Measurements from ENCODE around the gene TPCN2.
A peak's percentile ranks its signal among the peaks of the same experiment; 100 is the strongest.

The TPCN2 gene

DNA sequence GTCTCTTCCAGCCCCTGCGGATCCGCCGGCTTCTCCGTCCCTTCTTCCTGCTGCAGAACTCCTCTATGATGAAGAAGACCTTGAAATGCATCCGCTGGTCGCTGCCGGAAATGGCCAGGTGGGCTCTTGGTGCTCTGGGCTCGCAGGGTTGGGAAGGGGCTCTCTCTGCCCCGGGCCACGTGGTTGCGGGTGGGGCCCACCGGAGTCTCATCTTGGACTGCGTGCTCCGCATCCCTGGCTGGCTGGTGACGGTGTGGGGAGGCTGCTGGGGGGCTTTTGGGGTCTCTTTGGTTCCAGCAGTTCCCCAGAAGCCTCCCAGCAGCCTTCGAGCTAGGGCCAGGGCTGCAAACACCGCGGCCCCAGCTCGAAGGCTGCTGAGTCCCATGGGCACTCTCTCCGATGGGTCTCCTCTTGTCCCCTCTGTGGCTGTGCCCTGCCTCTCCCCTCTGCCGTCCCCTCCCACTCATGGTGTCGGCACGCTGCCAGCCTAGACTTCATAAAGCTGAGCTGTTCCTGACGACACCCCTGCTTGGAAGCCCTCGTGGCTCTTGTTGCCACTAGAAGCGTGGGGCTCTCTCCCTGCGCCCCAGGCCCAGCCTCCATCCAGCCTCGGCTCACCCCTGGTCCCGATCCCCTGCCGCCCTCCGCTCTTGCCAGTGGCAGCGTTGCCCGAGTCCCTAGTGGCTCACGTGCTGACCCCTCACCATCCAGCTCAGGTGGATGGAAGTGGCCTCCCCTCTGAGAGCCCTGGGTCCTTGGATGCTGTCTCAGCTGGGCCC lies 14.3 kb downstream of the TPCN2 start:
- no peak overlapping the region for H3K9ac ChIP-seq (ENCODE audit: low read length)
- no peaks in the 10 kb centered on the region for H3K27me3 ChIP-seq (ENCODE audit: control insufficient read depth in 1 of 2, insufficient read depth in 2 of 2, low read length in 2 of 2)
- no peak overlapping the region for H3K27ac ChIP-seq (ENCODE audit: low read depth, low read length)
- peaks cover 64% of the 10 kb centered on the region for H3K36me3 ChIP-seq (ENCODE audit: insufficient read depth, low read length)
- no peaks in the 10 kb centered on the region for H3K9me3 ChIP-seq (ENCODE audit: low read length)
- peaks cover 30% of the 10 kb centered on the region for H3K4me1 ChIP-seq (ENCODE audit: insufficient read depth, low read length)
- no peak overlapping the region for H3K4me3 ChIP-seq (ENCODE audit: low read depth in 1 of 2, low read length in 2 of 2)

DNA sequence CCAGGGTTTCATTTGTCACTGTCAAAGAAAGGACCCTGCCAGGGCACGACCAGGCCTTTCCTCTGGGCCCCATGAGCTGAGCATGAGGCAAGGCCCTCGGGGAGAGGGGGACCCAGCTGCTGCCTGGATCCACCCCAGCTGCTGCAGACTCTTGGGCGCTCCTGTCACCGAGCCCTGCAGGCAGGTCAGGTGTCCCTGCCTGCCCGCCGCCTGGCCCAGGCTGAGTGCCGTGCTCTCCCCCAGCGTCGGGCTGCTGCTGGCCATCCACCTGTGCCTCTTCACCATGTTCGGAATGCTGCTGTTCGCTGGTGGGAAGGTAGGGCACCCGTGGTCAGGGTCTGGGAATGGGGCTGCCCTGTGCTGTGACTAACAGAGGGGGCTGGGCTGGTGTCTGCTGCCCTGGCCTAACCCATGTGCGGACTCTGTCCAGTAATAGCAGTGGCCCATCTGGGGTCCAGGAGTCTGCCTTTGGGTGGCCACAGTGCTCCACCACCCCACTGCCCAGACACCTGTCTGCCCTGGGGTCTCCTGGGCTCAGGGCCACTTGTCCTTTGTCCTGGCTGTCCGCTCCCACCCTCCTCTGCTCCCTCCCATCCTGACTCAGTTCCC lies 15.0 kb downstream of the TPCN2 start:
- Histone ChIP-seq H3K36me3 (ENCODE audit: insufficient read depth, low read length) (peaks cover 57% of the 10 kb centered on the region), H3K4me1 (ENCODE audit: insufficient read depth, low read length) (peaks cover 30% of the 10 kb centered on the region), H3K9me3 (ENCODE audit: low read length) (no peaks in the 10 kb centered on the region), H3K27me3 (ENCODE audit: control insufficient read depth in 1 of 2, insufficient read depth in 2 of 2, low read length in 2 of 2) (no peaks in the 10 kb centered on the region), H3K9ac (ENCODE audit: low read length) (no peak overlapping the region), H3K4me3 (ENCODE audit: low read depth in 1 of 2, low read length in 2 of 2) (no peak overlapping the region), H3K27ac (ENCODE audit: low read depth, low read length) (no peak overlapping the region)

DNA sequence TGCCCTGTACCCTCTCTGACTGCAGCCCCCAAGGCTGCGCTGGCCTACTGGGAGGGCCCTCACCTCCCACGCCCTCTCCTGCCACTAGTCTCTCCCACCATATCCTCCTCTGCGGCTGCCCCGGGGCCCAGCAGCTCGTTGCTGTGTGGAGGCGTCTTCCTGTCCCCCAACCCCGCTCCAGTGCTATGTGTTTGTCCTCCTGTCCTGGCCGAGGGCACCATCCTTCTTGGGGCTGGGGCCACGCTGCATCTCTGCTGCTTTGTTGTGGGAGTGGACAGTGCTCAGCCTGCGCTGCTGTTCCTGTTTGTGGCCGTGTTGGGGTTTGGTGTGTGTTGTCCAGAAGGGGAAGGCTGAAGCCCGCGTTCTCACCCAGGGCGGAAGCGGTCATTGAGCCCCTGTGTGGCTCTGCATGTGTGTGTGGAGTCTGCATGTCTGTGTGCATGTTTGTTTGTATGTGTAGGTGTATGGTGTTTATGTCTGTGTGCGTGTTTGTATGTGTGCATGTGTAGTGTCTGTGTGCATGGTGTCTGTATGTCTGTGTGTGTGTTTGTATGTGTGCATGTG lies 15.7 kb downstream of the TPCN2 start:
- no peak overlapping the region for H3K4me3 ChIP-seq (ENCODE audit: low read depth in 1 of 2, low read length in 2 of 2)
- H3K36me3 ChIP-seq (ENCODE audit: insufficient read depth, low read length): peaks cover 52% of the 10 kb centered on the region
- no peak overlapping the region for H3K9ac ChIP-seq (ENCODE audit: low read length)
- H3K4me1 ChIP-seq (ENCODE audit: insufficient read depth, low read length): peaks cover 30% of the 10 kb centered on the region
- no peak overlapping the region for H3K27ac ChIP-seq (ENCODE audit: low read depth, low read length)
- H3K27me3 ChIP-seq (ENCODE audit: control insufficient read depth in 1 of 2, insufficient read depth in 2 of 2, low read length in 2 of 2): no peaks in the 10 kb centered on the region
- H3K9me3 ChIP-seq (ENCODE audit: low read length): no peaks in the 10 kb centered on the region

DNA sequence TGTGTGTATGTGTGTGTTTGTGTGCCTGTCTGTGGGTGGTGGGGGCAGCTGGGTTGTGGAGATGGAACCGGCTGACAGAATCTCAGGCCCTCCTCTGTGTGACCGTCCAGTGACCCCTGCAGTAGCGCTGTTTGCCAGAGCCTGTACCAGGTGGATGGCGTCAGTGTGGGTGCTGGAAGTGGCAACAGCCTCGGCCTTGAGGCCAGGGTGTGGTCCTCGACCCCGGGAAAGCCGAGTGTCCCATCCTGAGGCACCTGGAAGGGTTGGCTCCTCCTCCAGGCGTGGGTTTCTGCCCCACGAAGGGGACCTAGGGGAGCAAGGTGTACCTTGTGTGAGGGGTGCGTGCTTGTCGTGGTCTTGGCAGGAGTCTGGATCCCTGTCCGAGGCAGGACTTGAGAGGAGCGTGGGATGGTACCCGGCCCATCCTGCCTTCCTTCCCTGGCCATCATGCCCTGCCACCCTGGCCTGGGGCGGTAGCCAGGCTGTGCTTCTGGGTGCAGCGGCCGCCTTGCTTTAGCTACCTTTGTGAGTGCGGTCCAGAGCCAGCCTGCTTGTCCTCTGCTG lies 16.5 kb downstream of the TPCN2 start:
- Histone ChIP-seq H3K4me1 (ENCODE audit: insufficient read depth, low read length) (peaks cover 26% of the 10 kb centered on the region), H3K9ac (ENCODE audit: low read length) (no peak overlapping the region), H3K4me3 (ENCODE audit: low read depth in 1 of 2, low read length in 2 of 2) (no peak overlapping the region), H3K36me3 (ENCODE audit: insufficient read depth, low read length) (peaks cover 46% of the 10 kb centered on the region), H3K9me3 (ENCODE audit: low read length) (no peaks in the 10 kb centered on the region), H3K27ac (ENCODE audit: low read depth, low read length) (no peak overlapping the region), H3K27me3 (ENCODE audit: control insufficient read depth in 1 of 2, insufficient read depth in 2 of 2, low read length in 2 of 2) (no peaks in the 10 kb centered on the region)

DNA sequence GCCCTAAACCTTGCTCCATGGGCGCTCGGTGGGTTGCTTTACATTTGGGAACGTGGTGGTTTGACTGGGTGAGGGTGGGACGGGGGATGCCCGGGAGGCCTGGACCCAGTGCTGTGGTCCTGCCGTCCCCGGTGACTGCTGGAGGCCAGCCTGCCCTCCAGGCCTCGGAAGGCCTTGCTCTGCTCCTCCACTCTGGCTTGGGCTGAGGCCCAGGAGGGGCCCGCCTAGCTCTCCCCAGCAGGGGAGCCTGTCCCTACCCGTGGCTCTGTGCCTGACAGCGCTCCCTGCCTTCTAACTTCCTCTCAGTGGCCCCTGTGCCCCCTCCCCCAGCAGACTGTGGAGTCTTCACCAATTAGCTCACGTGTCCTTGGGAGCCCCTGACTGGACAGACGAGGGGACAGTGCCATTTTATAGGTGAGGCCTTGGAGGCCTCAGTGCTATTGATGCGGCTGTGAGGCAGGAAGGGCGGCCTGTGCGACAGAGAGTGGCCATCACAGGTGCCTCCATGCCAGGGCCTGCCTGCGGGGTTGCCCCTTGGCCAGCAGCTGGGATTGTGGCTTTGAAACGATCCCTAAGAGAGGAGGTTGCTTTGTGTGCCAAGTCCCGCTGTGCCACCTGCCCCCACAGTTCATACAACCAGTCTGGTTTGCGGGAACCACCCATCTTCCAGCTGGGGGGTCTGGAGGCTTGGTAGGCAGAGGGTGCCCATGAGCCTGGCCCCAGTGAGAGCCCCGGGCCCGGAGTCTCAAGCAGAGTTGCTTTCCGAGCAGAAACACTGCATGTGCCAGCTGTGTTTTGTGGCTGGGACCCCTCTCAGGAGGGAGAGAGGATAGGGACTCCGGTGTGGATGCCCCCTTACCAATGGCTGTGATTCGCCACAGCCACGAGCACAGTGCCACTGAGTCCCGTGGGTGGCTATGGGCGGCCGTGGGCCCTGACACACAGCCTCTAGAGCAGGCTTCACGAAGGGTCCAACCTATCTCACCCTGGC lies 17.7 kb downstream of the TPCN2 start:
- Histone ChIP-seq H3K4me1 (ENCODE audit: insufficient read depth, low read length) (peaks cover 21% of the 10 kb centered on the region), H3K27me3 (ENCODE audit: control insufficient read depth in 1 of 2, insufficient read depth in 2 of 2, low read length in 2 of 2) (no peaks in the 10 kb centered on the region), H3K9ac (ENCODE audit: low read length) (no peak overlapping the region), H3K27ac (ENCODE audit: low read depth, low read length) (peak overlapping the region; percentile 56), H3K36me3 (ENCODE audit: insufficient read depth, low read length) (peaks cover 46% of the 10 kb centered on the region), H3K4me3 (ENCODE audit: low read depth in 1 of 2, low read length in 2 of 2) (no peak overlapping the region), H3K9me3 (ENCODE audit: low read length) (no peaks in the 10 kb centered on the region)

DNA sequence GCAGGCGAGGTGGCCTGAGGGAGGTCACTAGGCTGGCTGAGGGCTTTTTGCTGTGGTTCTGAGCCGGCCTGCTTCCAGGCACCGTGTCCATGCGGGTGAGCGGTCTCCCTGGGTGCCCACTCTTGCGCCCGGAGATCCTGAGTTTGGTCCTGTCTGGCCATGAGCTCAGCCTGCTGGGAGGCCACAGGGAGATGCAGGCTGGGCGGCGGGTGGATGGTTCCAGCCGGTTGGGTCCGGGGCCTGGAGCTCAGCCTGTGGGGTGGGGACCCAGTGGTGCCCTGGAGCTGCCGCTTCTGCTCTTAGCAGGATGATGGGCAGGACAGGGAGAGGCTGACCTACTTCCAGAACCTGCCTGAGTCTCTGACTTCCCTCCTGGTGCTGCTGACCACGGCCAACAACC lies 18.5 kb downstream of the TPCN2 start:
- Histone ChIP-seq H3K27ac (ENCODE audit: low read depth, low read length) (no peak overlapping the region), H3K4me1 (ENCODE audit: insufficient read depth, low read length) (peaks cover 21% of the 10 kb centered on the region), H3K4me3 (ENCODE audit: low read depth in 1 of 2, low read length in 2 of 2) (no peak overlapping the region), H3K9me3 (ENCODE audit: low read length) (no peaks in the 10 kb centered on the region), H3K9ac (ENCODE audit: low read length) (no peak overlapping the region), H3K27me3 (ENCODE audit: control insufficient read depth in 1 of 2, insufficient read depth in 2 of 2, low read length in 2 of 2) (no peaks in the 10 kb centered on the region), H3K36me3 (ENCODE audit: insufficient read depth, low read length) (peaks cover 45% of the 10 kb centered on the region)

DNA sequence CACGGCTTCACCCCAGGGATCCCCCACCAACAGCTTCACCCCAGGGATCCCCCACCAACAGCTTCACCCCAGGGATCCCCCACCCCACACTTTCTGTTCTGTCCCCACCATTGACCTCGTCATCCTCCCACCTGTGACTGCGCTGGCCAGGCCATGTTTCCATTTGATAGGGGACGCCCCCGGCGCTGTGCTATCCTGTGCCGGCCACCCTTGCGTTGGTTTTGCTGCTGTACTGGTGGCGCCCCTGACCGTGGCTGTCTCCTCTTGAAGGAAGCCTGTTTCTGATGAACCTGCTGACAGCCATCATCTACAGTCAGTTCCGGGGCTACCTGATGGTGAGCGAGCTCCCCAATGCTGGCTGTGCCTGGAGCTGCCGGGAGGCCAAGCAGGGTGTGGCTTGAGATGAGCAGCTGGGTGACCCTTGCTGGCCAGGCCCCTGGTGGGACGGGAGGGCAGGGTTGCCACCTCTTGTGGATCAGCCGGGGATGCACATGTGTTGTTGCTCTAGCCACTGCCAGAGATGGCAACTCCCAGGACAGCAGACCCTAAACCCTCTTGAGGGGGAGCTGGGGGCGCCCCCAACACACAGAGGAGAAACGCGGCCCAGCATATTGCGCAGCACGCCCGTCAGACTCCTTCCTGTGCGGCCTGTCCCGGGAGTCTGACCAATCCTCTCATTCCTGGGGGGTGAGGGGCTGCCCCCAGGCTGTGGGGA lies 22.5 kb downstream of the TPCN2 start:
- H3K27ac ChIP-seq (ENCODE audit: low read depth, low read length): no peak overlapping the region
- peaks cover 39% of the 10 kb centered on the region for H3K36me3 ChIP-seq (ENCODE audit: insufficient read depth, low read length)
- H3K4me1 ChIP-seq (ENCODE audit: insufficient read depth, low read length): peaks cover 22% of the 10 kb centered on the region
- H3K4me3 ChIP-seq (ENCODE audit: low read depth in 1 of 2, low read length in 2 of 2): no peak overlapping the region
- H3K27me3 ChIP-seq (ENCODE audit: control insufficient read depth in 1 of 2, insufficient read depth in 2 of 2, low read length in 2 of 2): no peaks in the 10 kb centered on the region
- H3K9ac ChIP-seq (ENCODE audit: low read length): no peak overlapping the region
- no peaks in the 10 kb centered on the region for H3K9me3 ChIP-seq (ENCODE audit: low read length)

DNA sequence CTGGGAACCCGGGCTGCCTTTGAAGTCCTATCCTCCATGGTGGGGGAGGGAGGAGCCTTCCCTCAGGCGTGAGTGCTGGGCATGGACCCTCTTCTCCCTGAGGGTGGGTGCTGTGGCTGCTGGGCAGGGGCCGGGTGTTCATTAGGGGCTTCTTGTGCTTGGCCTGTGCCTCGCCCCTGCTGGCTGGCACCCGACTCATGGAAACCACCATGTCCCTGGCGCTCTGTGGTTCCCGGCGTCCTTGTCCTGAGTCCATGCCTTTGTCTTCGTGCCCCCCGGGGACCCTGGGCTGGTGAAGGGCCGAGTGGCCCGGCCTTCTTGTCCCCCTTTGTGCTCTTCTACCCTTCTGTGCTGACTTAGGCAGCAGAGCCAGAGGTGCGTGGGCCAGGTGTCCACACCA lies 23.2 kb downstream of the TPCN2 start:
- H3K36me3 ChIP-seq (ENCODE audit: insufficient read depth, low read length): peaks cover 39% of the 10 kb centered on the region
- no peak overlapping the region for H3K27ac ChIP-seq (ENCODE audit: low read depth, low read length)
- H3K9me3 ChIP-seq (ENCODE audit: low read length): no peaks in the 10 kb centered on the region

DNA sequence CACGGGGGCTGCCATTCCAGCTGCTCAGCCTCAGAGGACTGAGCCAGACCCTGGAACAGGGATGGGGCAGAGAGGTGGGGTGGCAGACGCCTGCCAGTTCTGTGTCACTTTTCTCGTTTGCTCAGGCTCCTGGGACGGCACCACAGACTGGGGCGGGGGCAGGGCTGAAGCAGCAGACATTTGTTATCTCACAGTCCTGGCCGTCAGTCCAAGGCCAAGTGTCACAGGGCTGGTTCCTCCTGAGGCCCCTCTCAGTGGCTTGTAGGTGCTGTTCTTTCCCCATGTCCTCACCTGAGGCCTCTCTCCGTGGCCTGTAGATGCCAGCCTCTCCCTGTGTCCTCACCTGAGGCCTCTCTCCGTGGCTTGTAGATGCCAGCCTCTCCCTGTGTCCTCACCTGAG lies 24.7 kb downstream of the TPCN2 start:
- Histone ChIP-seq H3K36me3 (ENCODE audit: insufficient read depth, low read length) (peaks cover 54% of the 10 kb centered on the region), H3K27me3 (ENCODE audit: control insufficient read depth in 1 of 2, insufficient read depth in 2 of 2, low read length in 2 of 2) (no peaks in the 10 kb centered on the region), H3K9me3 (ENCODE audit: low read length) (no peaks in the 10 kb centered on the region), H3K27ac (ENCODE audit: low read depth, low read length) (peak overlapping the region; percentile 48), H3K9ac (ENCODE audit: low read length) (no peak overlapping the region), H3K4me3 (ENCODE audit: low read depth in 1 of 2, low read length in 2 of 2) (no peak overlapping the region), H3K4me1 (ENCODE audit: insufficient read depth, low read length) (peaks cover 21% of the 10 kb centered on the region)

More for the DNA sequence above, 23.2 kb downstream of the TPCN2 start:
- Histone ChIP-seq H3K4me1 (ENCODE audit: insufficient read depth, low read length) (peaks cover 21% of the 10 kb centered on the region), H3K9ac (ENCODE audit: low read length) (no peak overlapping the region), H3K4me3 (ENCODE audit: low read depth in 1 of 2, low read length in 2 of 2) (no peak overlapping the region), H3K27me3 (ENCODE audit: control insufficient read depth in 1 of 2, insufficient read depth in 2 of 2, low read length in 2 of 2) (no peaks in the 10 kb centered on the region)

DNA sequence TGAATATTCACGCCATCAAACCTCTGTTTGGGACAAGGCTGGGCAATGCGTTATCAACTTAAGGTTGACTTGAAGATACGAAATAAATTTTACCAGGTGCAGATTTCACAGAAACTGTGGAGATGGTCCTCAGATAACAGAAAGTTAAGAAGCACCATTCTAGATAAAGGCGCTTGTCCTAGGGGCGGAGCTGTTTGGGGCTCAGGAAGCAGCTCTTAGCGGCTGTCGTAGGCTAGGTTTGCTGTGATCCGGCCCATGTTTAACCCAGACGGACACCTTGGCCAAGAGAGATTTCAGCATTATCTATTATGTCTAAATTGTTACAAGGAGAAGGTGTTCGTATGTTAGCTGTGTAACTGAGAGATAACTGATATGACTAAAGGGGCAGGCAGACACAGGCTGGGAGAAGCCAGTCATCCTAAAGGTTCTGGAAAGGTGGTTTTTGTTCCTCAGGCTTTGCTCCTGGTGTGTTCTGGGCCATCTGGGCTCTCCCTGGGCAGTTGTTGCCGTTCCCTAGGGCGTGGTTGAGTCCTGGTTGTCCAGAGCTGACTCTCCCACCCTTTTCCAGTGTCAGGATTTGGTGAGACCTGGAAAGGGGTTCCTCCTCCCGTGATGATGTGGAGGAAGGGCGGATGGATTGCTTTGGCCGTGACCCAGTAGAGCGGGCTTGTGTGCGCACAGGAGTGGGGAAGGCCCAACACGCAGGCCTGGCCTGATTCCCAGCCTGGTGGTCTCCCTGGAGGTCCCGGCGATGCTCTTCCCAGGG lies 25.8 kb downstream of the TPCN2 start:
- H3K9ac ChIP-seq (ENCODE audit: low read length): peak overlapping the region; percentile 31

More for the DNA sequence above, 25.8 kb downstream of the TPCN2 start:
- Histone ChIP-seq H3K9me3 (ENCODE audit: low read length) (no peaks in the 10 kb centered on the region), H3K4me3 (ENCODE audit: low read depth in 1 of 2, low read length in 2 of 2) (no peak overlapping the region), H3K27me3 (ENCODE audit: control insufficient read depth in 1 of 2, insufficient read depth in 2 of 2, low read length in 2 of 2) (no peaks in the 10 kb centered on the region), H3K27ac (ENCODE audit: low read depth, low read length) (peak overlapping the region; percentile 77), H3K36me3 (ENCODE audit: insufficient read depth, low read length) (peaks cover 65% of the 10 kb centered on the region), H3K4me1 (ENCODE audit: insufficient read depth, low read length) (peaks cover 21% of the 10 kb centered on the region)

Measured in muscle layer of colon (tissue), 2 donors.